K562 (cell line): ENCODE data around the gene PTPN14.

ENCODE experiments used
- CEBPB ChIP-seq: fragments of 450-650 bp; IDR thresholded peaks from 2 replicates; pipeline ENCODE4 v1.6.1; 2016; ENCODE audit warnings: missing genetic modification characterization, missing compliant biosample characterization
- CTCF ChIP-seq, 3 experiments: IDR thresholded peaks in 2 of 3; conservative IDR thresholded peaks in 1 of 3; 2 replicates each; pipeline ENCODE4 v1.5.1; 2011 to 2012; ENCODE audit warnings: low read length in 3 of 3, mild to moderate bottlenecking in 3 of 3, control low read depth in 2 of 3, improper control_type of control experiment in 1 of 3, inconsistent platforms in 1 of 3, low read depth in 1 of 3, mixed read lengths in 1 of 3, moderate library complexity in 1 of 3; ENCODE audit not compliant: insufficient read depth in 2 of 3
- CUX1 ChIP-seq: fragments of 200-800 bp; sonication (Bioruptor generic); IDR thresholded peaks from 2 replicates; pipeline ENCODE4 v1.6.1; 2016; ENCODE audit warnings: missing genetic modification characterization, missing compliant biosample characterization
- E2F5 ChIP-seq: sonication (generic); formaldehyde crosslinking; IDR thresholded peaks from 2 replicates; pipeline ENCODE4 v1.8.0; 2022; ENCODE audit warnings: mild to moderate bottlenecking, missing genetic modification reagents
- E2F8 ChIP-seq: fragments of 450-650 bp; IDR thresholded peaks from 2 replicates; pipeline ENCODE4 v1.7.1; 2018; ENCODE audit warnings: mild to moderate bottlenecking, low read depth; ENCODE audit not compliant: partially characterized antibody
- HOXB6 ChIP-seq: fragments of 250-450 bp; sonication (Bioruptor Pico); IDR thresholded peaks from 2 replicates; pipeline ENCODE4 v1.5.1; 2022; ENCODE audit warnings: mild to moderate bottlenecking, borderline replicate concordance
- JUN ChIP-seq, 2 experiments: sonication (generic) in 1 of 2; formaldehyde crosslinking in 1 of 2; IDR thresholded peaks; 2 replicates each; pipeline versions ENCODE4 v1.6.1 to v1.8.0; 2012 to 2022; ENCODE audit warnings: borderline replicate concordance in 2 of 2, mild to moderate bottlenecking in 2 of 2, improper control_type of control experiment in 1 of 2, low read depth in 1 of 2, low read length in 1 of 2, missing genetic modification reagents in 1 of 2
- MECOM ChIP-seq: fragments of 250-450 bp; sonication (Bioruptor Pico); IDR thresholded peaks from 2 replicates; pipeline ENCODE4 v1.8.0; 2022; ENCODE audit warnings: inconsistent platforms
- MTA3 ChIP-seq: fragments of 450-650 bp; formaldehyde crosslinking; IDR thresholded peaks from 2 replicates; pipeline ENCODE4 v1.6.1; 2017; ENCODE audit warnings: mild to moderate bottlenecking, borderline replicate concordance
- POLR2A ChIP-seq: fragments of 450-650 bp; conservative IDR thresholded peaks from 2 replicates; pipeline ENCODE4 v1.6.1; 2016
- POLR2AphosphoS5 ChIP-seq: IDR thresholded peaks from 2 replicates; pipeline ENCODE4 v1.6.1; 2011; ENCODE audit warnings: mild to moderate bottlenecking, low read depth, low read length, moderate library complexity; ENCODE audit not compliant: control insufficient read depth, insufficient read depth
- REST ChIP-seq, 2 experiments: fragments of 450-650 bp; formaldehyde crosslinking in 1 of 2; IDR thresholded peaks; 2 replicates each; pipeline versions ENCODE4 v1.4.0 to v1.6.1; 2014 to 2020; ENCODE audit warnings: mild to moderate bottlenecking in 2 of 2, borderline replicate concordance in 1 of 2, low read depth in 1 of 2
- SP2 ChIP-seq: IDR thresholded peaks from 2 replicates; pipeline ENCODE4 v1.6.1; 2011; ENCODE audit warnings: mild to moderate bottlenecking, low read depth, low read length, moderate library complexity; ENCODE audit not compliant: poor library complexity, severe bottlenecking; ENCODE audit errors: extremely low read depth

GRCh38 chr1:214380396-214380795, 171.0 kb downstream of the PTPN14 start:
- TF ChIP-seq CTCF (IDR thresholded peaks at IDR 0.05 in 2 of 3, conservative IDR thresholded peaks at IDR 0.05 in 1 of 3; ENCODE audit: insufficient read depth in 2 of 3, low read depth in 1 of 3, low read length in 3 of 3), result no peak
- no peak for TF ChIP-seq REST (IDR thresholded peaks at IDR 0.05; ENCODE audit: borderline replicate concordance)
- TF ChIP-seq REST (CRISPR knock-in tag; IDR thresholded peaks at IDR 0.05; ENCODE audit: low read depth), result no peak
- TF ChIP-seq E2F5 (CRISPR knock-in tag), result no peak
- TF ChIP-seq POLR2A, result no peak
- TF ChIP-seq JUN (IDR thresholded peaks at IDR 0.05; ENCODE audit: borderline replicate concordance, low read depth, low read length), result no peak
- no peak for TF ChIP-seq JUN (CRISPR knock-in tag; IDR thresholded peaks at IDR 0.05; ENCODE audit: borderline replicate concordance)
- TF ChIP-seq CEBPB (tag), result no peak
- TF ChIP-seq E2F8, result no peak
- TF ChIP-seq MTA3, result no peak
- no peak for TF ChIP-seq CUX1 (CRISPR knock-in tag)
- no peak for TF ChIP-seq POLR2AphosphoS5
- TF ChIP-seq SP2, result no peak
- no peak for TF ChIP-seq HOXB6 (CRISPR knock-in tag)
- TF ChIP-seq MECOM (CRISPR knock-in tag), result no peak
